ENCODE data around the gene EXOC4. TPM values are rescaled to one million over a fixed set of nuclear protein-coding genes. Genes with fewer than 3 reads are reported as not detected.

EXOC4 gene
- total RNA-seq, 4 donors from 2014 or later: 52.4 to 82.2 (median 67.0) TPM

DNA sequence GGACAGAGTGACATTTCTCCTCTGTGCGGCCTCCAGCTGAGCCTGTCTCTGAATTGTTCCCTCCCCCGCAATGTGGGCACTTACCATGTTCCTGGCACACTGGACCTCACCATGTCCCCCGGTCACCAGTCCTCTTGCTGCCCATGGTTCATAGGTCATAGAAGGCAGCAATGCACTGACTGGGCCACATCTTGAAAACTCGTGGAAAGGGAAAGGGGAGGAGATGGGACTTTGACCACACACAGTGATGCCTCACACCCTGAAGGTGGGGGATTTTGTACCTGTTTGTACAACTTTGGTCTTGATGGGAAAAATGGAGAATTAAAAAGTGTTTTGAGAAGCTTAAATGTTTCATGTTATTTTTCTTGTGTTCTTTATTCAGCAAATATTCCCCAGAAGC is 812.5 kb downstream of the EXOC4 start:
- DNase-seq (ENCODE audit: low spot score in 2 of 2): no peak
- no peak for TF ChIP-seq POLR2A (IDR thresholded peaks at IDR 0.05)
- TF ChIP-seq CTCF (IDR thresholded peaks at IDR 0.05): no peak
- 92 to 94% methylated on average over 4 of the region's 4 CpGs for WGBS, 2 donors
- intact Hi-C loops (cut with DNase I; ENCODE audit: low total_unique reads): no loop called here
- no peak overlapping the region for H3K4me3 ChIP-seq (ENCODE audit: low read depth, poor library complexity, severe bottlenecking)

DNA sequence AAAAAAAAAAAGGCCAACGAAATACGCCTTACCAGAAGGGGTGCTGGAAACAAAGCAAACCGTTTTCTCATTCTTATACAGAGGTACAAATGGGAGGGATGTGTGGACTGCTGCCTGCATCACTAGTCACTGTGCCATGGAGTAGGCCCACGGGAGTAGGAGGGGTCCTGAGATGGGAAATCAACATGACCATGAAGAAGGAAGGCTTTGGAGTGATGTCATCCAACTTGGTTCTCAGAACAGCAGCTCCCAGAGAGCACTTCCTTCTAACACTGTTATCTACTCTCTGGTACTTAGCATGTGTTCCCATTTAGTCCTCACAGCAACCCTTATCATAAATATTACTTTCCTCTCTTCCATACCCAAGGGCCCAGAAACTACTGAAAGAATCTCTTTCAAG is 814.3 kb downstream of the EXOC4 start:
- WGBS, 2 donors: 68 to 97% methylated on average over 4 of the region's 4 CpGs
- intact Hi-C loops (cut with DNase I; ENCODE audit: low total_unique reads): no loop called here
- H3K4me3 ChIP-seq (ENCODE audit: low read depth, poor library complexity, severe bottlenecking): no peak overlapping the region

GRCh38 chr7:134068670-134069069 is 815.8 kb downstream of the EXOC4 start:
- TF ChIP-seq POLR2A (IDR thresholded peaks at IDR 0.05) (no peak), CTCF (IDR thresholded peaks at IDR 0.05) (no peak)
- DNase-seq (ENCODE audit: low spot score in 2 of 2): no peak
- 93 to 95% methylated on average over 6 of the region's 6 CpGs for WGBS, 2 donors
- no peak overlapping the region for H3K4me3 ChIP-seq (ENCODE audit: low read depth, poor library complexity, severe bottlenecking)
- intact Hi-C loops (cut with DNase I; ENCODE audit: low total_unique reads): no loop called here

More for the DNA sequence above, 814.3 kb downstream of the EXOC4 start:
- TF ChIP-seq POLR2A (IDR thresholded peaks at IDR 0.05) (no peak), CTCF (IDR thresholded peaks at IDR 0.05) (no peak)
- DNase-seq (ENCODE audit: low spot score in 2 of 2): no peak

DNA sequence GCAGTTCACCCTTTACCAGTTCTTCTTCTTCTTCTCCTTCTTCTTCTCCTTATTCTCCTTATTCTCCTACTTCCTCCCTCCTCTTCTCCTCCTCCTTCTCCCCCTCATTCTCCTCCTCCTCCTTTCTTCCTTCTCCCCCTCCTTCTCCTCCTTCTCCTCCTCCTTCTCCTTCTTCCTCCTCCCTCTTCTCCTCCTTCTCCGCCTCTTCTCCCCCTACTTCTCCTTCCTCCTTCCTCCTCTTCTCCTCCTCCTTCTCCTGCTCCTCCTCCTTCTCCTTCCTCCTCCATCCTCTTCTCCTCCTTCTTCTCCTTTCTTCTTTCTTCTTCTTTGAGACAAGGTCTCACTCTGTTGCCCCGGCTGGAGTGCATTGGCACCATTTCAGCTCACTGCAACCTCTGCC is 816.3 kb downstream of the EXOC4 start:
- no peak overlapping the region for H3K4me3 ChIP-seq (ENCODE audit: low read depth, poor library complexity, severe bottlenecking)
- DNase-seq (ENCODE audit: low spot score in 2 of 2): no peak
- WGBS, 2 donors: 98 to 100% methylated on average over 2 of the region's 2 CpGs
- no peak for TF ChIP-seq POLR2A (IDR thresholded peaks at IDR 0.05)
- no peak for TF ChIP-seq CTCF (IDR thresholded peaks at IDR 0.05)
- intact Hi-C loops (cut with DNase I; ENCODE audit: low total_unique reads): no loop called here

- DNase-seq (ENCODE audit: low spot score in 2 of 2): no peak
- intact Hi-C loops (cut with DNase I; ENCODE audit: low total_unique reads): no loop called here
- TF ChIP-seq POLR2A (IDR thresholded peaks at IDR 0.05) (no peak), CTCF (IDR thresholded peaks at IDR 0.05) (no peak)
- 59 to 63% methylated on average over 3 of the region's 3 CpGs for WGBS, 2 donors
- no peak overlapping the region for H3K4me3 ChIP-seq (ENCODE audit: low read depth, poor library complexity, severe bottlenecking)
These were observed 817.8 kb downstream of the EXOC4 start for GRCh38 chr7:134070673-134071072.

All from lower leg skin (tissue), 4 donors.